ENCODE results near the gene CCRL2.

Gene CCRL2

DNA sequence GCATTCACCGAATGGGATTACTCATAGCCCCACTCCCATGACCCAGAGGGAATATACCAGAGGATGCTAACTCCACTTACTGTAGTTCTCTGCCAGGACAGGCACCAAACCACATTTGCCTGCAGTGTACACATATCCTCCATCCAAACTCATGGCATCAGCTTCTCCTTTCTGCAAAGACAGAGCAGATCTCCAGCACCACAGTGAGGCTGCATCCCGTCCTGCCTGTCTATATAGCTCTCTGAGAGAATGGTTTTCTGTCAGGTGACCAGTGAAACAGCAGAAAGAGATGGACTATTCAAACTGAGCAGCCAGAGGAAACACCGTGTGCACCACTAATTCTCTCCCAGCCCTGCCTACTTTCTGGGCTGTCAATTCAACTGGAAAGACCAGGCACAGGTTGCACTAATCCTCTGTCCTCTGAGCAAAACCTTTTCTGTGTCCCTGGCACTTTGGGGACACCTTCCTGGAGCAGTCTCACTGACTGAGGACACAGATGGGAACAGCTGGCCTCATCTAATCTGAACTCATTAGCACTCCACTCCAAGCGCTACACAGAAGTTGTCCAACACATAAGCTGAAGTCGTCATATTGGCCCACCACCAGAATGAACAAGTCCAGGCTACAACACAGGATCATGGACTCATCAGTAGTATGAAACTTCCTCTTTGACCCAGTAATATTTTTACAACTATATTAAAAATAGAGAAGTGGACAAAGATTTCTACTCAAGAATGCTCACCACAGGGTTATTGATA is 40.3 kb downstream of the CCRL2 start:
- H3K4me3 ChIP-seq (ENCODE audit: low read depth, low read length): no peak overlapping the region
- H3K36me3 ChIP-seq (replicated peaks): no peaks in the 10 kb centered on the region
- H3K27me3 ChIP-seq (replicated peaks): peaks cover 9% of the 10 kb centered on the region
- no peak overlapping the region for H3K27ac ChIP-seq
- in situ Hi-C loops (cut with HindIII; ENCODE audit: low pct_ligation_motif_present, low sequenced_read_pairs): no loop called here
- no peak for DNase-seq
- TF ChIP-seq, protein P1, sequence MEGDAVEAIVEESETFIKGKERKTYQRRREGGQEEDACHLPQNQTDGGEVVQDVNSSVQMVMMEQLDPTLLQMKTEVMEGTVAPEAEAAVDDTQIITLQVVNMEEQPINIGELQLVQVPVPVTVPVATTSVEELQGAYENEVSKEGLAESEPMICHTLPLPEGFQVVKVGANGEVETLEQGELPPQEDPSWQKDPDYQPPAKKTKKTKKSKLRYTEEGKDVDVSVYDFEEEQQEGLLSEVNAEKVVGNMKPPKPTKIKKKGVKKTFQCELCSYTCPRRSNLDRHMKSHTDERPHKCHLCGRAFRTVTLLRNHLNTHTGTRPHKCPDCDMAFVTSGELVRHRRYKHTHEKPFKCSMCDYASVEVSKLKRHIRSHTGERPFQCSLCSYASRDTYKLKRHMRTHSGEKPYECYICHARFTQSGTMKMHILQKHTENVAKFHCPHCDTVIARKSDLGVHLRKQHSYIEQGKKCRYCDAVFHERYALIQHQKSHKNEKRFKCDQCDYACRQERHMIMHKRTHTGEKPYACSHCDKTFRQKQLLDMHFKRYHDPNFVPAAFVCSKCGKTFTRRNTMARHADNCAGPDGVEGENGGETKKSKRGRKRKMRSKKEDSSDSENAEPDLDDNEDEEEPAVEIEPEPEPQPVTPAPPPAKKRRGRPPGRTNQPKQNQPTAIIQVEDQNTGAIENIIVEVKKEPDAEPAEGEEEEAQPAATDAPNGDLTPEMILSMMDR (IDR thresholded peaks at IDR 0.05; ENCODE audit: low read depth, low read length, missing control alignments): no peak

DNA sequence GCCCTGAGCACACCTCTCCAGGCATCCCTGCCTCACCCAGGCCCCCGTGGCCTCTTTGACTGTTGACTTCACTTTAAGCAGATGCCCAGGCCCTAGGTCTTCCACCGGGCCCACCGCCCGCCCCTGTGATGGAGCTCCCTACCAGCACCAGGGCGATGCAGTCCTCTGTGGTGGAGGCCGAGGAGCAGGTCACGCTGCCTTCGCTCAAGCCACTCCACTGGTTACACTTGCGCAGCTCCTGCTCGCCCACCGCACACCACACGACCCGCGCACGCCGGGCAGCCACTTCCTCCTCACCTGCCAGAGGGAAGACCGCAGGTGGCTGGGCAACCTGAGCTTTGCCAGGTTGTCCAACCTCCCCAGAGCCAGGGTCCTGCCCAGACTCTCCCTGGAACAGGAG is 41.7 kb downstream of the CCRL2 start:
- in situ Hi-C loops (cut with HindIII; ENCODE audit: low pct_ligation_motif_present, low sequenced_read_pairs): no loop called here
- Histone ChIP-seq H3K4me3 (ENCODE audit: low read depth, low read length) (no peak overlapping the region), H3K27ac (no peak overlapping the region), H3K36me3 (replicated peaks) (no peaks in the 10 kb centered on the region), H3K27me3 (replicated peaks) (peaks cover 20% of the 10 kb centered on the region)
- TF ChIP-seq, protein P1 (IDR thresholded peaks at IDR 0.05; ENCODE audit: low read depth, low read length, missing control alignments): no peak
- no peak for DNase-seq

DNA sequence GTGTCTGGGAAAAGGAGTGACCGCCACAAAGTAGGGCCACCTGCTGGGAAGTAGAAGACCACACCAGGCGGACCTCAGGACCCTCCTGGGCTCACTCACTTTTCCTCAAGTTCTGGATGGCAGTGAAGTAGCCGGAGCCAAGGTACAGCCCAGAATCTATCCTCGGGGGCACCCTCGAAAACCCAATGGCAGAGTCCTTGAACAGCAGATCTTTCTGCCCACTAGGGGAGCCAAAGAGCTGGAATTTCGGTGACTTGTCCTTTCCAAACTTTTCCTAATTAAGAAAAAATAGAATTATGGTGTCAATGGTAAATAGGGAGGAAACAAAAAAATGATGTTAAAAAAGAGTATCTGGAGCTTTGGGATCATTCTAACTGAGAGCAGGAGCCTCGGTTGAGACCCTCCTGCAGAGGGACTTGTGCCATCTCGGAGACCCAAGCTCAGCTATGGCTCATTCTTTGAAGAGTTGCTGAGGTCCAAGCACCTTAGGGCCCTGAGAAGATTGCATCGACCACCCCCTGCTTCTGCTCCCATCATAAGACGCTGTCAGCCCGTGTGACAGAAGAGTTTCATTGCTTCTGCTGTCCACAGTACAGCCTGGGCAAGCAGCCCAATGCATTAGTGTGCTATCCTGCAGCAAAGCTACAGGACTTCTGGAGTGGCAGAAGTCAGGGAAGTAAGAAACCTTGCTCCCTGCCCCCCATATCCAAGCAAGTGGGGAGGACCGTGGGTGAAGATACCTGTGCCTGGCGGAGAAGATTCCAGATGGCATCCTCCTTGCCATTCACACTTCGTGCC is 42.9 kb downstream of the CCRL2 start:
- TF ChIP-seq, protein P1 (IDR thresholded peaks at IDR 0.05; ENCODE audit: low read depth, low read length, missing control alignments): peak; percentile 83
- Histone ChIP-seq H3K27me3 (replicated peaks) (peaks cover 21% of the 10 kb centered on the region), H3K27ac (no peak overlapping the region), H3K4me3 (ENCODE audit: low read depth, low read length) (no peak overlapping the region), H3K36me3 (replicated peaks) (no peaks in the 10 kb centered on the region)
- no peak for DNase-seq
- in situ Hi-C loops (cut with HindIII; ENCODE audit: low pct_ligation_motif_present, low sequenced_read_pairs): no loop called here

DNA sequence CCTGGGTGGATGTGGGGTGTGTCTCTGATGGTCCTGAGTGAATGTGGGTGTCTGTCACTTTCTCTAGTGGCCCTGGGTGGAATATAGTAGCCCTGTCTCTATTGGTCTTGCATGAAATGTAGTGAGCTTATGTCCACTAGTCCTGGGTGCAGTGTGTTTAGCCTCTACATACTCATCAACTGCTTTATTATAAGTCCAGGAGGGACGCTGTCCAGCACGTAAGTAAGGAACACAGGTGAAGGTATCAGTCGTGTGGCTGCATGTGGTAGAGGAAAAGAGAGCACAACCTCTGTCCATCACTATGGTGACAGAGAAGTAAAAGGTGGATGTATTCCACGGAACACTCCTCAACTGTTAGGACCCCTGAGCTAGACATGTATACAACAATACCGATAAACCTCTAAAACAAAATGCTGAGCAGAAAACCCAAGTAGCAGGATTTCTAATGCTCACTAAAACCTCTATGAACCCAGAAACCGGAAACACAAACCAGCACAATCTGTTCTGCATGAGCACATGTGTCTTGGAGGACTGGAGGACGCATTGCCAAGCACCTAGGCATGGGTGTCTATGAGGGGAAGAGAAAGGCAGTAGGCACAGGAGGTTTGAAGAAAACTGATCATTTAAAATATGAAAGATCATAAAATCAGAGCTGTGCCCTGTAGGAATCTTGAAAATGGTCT is 46.6 kb downstream of the CCRL2 start:
- Histone ChIP-seq H3K27me3 (replicated peaks) (peaks cover 18% of the 10 kb centered on the region), H3K27ac (no peak overlapping the region), H3K4me3 (ENCODE audit: low read depth, low read length) (no peak overlapping the region), H3K36me3 (replicated peaks) (no peaks in the 10 kb centered on the region)
- in situ Hi-C loops (cut with HindIII; ENCODE audit: low pct_ligation_motif_present, low sequenced_read_pairs): no loop called here
- no peak for DNase-seq
- TF ChIP-seq, protein P1 (IDR thresholded peaks at IDR 0.05; ENCODE audit: low read depth, low read length, missing control alignments): no peak

DNA sequence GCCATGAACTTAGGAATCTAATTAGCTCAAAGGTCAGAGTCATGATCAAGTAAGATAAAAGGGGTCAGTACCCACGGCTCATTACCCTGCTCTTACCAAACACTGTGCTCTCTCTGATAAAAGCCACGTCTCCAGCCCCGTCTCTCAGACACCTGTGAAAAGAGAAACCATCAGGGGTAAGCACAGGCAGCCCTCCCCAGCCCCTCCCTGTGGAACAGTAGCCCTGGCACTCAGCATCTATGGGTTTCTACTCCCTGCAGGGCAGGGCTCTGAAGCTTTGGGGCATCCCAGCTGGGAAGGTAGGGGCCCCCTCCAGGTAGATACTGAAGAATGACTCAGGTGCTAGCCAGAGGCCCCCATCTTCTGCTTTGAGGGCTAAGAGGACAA is 47.1 kb downstream of the CCRL2 start:
- Histone ChIP-seq H3K27me3 (replicated peaks) (peaks cover 18% of the 10 kb centered on the region), H3K27ac (no peak overlapping the region), H3K36me3 (replicated peaks) (no peaks in the 10 kb centered on the region), H3K4me3 (ENCODE audit: low read depth, low read length) (no peak overlapping the region)
- DNase-seq: no peak
- in situ Hi-C loops (cut with HindIII; ENCODE audit: low pct_ligation_motif_present, low sequenced_read_pairs): no loop called here
- TF ChIP-seq, protein P1 (IDR thresholded peaks at IDR 0.05; ENCODE audit: low read depth, low read length, missing control alignments): no peak
